Bronchial epithelial cell (primary cell): ENCODE measurements around the gene MAFF. TPM values are rescaled to one million over a fixed set of nuclear protein-coding genes. Genes with fewer than 3 reads are reported as not detected.
A peak's percentile ranks its signal among the peaks of the same experiment; 100 is the strongest.
"Not testable (repeated sequence)": the region's sequence is repeated elsewhere in the genome, so short reads cannot be mapped to it uniquely, and the experiment has no call there.

Experiments used
- DNase-seq: peaks from one replicate; pipeline ENCODE4 v3.0.0-alpha.2; 2010; ENCODE audit warnings: low read depth
- FAIRE-seq: peaks from 2 replicates; lab custom pipeline; 2011; peaks lifted over from hg19 to GRCh38; lab: Jason Lieb, UNC
- H3K27me3 ChIP-seq: 2 replicates; pipeline ENCODE4 v1.5.1; 2011; ENCODE audit warnings: low read length; ENCODE audit not compliant: control insufficient read depth, insufficient read depth
- H3K36me3 ChIP-seq: 2 replicates; pipeline ENCODE4 v1.5.1; 2011; ENCODE audit warnings: low read length; ENCODE audit not compliant: control insufficient read depth, insufficient read depth
- H3K4me3 ChIP-seq: 2 replicates; pipeline ENCODE4 v1.5.1; 2011; ENCODE audit warnings: mild to moderate bottlenecking, low read depth, low read length, control low read depth
- CTCF ChIP-seq: IDR thresholded peaks from 2 replicates; pipeline ENCODE4 v1.5.1; 2011; ENCODE audit warnings: mild to moderate bottlenecking, moderate library complexity, low read length, control low read depth, inconsistent platforms; ENCODE audit not compliant: insufficient read depth, severe bottlenecking
- total RNA-seq: library from RNA; depleted of rRNA; stranded (reverse); fragments of >200 nt; gene quantifications from 2 replicates; pipeline ENCODE4 v1.2.1, GENCODE V29; 2014

The MAFF gene
- total RNA-seq, 1 donor from 2014 or later = 25.0 TPM

GRCh38 chr22:38233427-38233826 lies 31.6 kb downstream of the MAFF start:
- Histone ChIP-seq H3K27me3 (no peaks in the 10 kb centered on the region), H3K4me3 (no peak overlapping the region), H3K36me3 (peaks cover 10% of the 10 kb centered on the region)
- DNase-seq = peak; percentile 58
- no peak for FAIRE-seq
- no peak for TF ChIP-seq CTCF

GRCh38 chr22:38233856-38234255 lies 32.1 kb downstream of the MAFF start:
- not testable (repeated sequence) for FAIRE-seq, H3K4me3 ChIP-seq, H3K36me3 ChIP-seq, DNase-seq, H3K27me3 ChIP-seq

GRCh38 chr22:38235240-38235850 lies 33.6 kb downstream of the MAFF start:
- DNase-seq (no peak), FAIRE-seq (no peak)
- no peak overlapping the region for H3K4me3 ChIP-seq
- TF ChIP-seq CTCF = no peak
- H3K27me3 ChIP-seq = no peaks in the 10 kb centered on the region
- H3K36me3 ChIP-seq = peaks cover 10% of the 10 kb centered on the region

- peaks cover 5% of the 10 kb centered on the region for H3K36me3 ChIP-seq
- H3K27me3 ChIP-seq = no peaks in the 10 kb centered on the region
- no peak for TF ChIP-seq CTCF
- no peak for FAIRE-seq
- DNase-seq = peak; percentile 32
- H3K4me3 ChIP-seq = no peak overlapping the region
Measured at GRCh38 chr22:38236786-38237185, 35.0 kb downstream of the MAFF start.

- Histone ChIP-seq H3K4me3 (no peak overlapping the region), H3K27me3 (no peaks in the 10 kb centered on the region), H3K36me3 (peaks cover 2% of the 10 kb centered on the region)
- TF ChIP-seq CTCF = no peak
- DNase-seq (no peak), FAIRE-seq (no peak)
Measured at GRCh38 chr22:38238519-38239071, 36.8 kb downstream of the MAFF start.

GRCh38 chr22:38239101-38239761 lies 37.4 kb downstream of the MAFF start:
- no peak overlapping the region for H3K4me3 ChIP-seq
- peak; percentile 12 for TF ChIP-seq CTCF
- H3K36me3 ChIP-seq = peaks cover 2% of the 10 kb centered on the region
- peak; percentile 97 for FAIRE-seq
- no peaks in the 10 kb centered on the region for H3K27me3 ChIP-seq
- peak; percentile 94 for DNase-seq
